ENCODE data around the gene EEF2K.

- TF ChIP-seq CTCF (IDR thresholded peaks at IDR 0.05): no peak
- no peak for TF ChIP-seq POLR2A (IDR thresholded peaks at IDR 0.05)
Observed at GRCh38 chr16:22162656-22163009, 43.4 kb upstream of the EEF2K start.
